HEK293 (cell line): Measurements from ENCODE around the gene SLC6A3.

ENCODE experiments used
- CTCF ChIA-PET: fragments of 350-600 bp; formaldehyde crosslinking; extraction: SDS; loops from one replicate; lab custom pipeline; 2021; ENCODE audit warnings: antibody characterized with exemption; lab: Yijun Ruan, JAX
- POLR2A ChIA-PET: fragments of 300-600 bp; formaldehyde crosslinking; extraction: SDS; loops from one replicate; lab custom pipeline; 2020; ENCODE audit warnings: antibody characterized with exemption, inconsistent platforms; lab: Yijun Ruan, JAX
- H3K27ac ChIP-seq: fragments of 200-500 bp; sonication (Bioruptor generic); 2 replicates; pipeline ENCODE4 v1.5.1; 2014; ENCODE audit warnings: low read depth, low read length, control low read depth, inconsistent platforms; ENCODE audit errors: extremely low read depth
- H3K36me3 ChIP-seq, 2 experiments: fragments of 200-500 bp in 1 of 2; sonication (Bioruptor generic) in 1 of 2; 1 replicate in 1 of 2; 2 replicates in 1 of 2; pipeline ENCODE4 v1.5.1; 2014 to 2017; ENCODE audit warnings: inconsistent platforms in 2 of 2, low read length in 2 of 2; ENCODE audit not compliant: control insufficient read depth in 2 of 2, insufficient read depth in 1 of 2
- H3K4me1 ChIP-seq: fragments of 200-500 bp; sonication (Bioruptor generic); 2 replicates; pipeline ENCODE4 v1.5.1; 2014; ENCODE audit warnings: mild to moderate bottlenecking, low read length, inconsistent platforms; ENCODE audit not compliant: control insufficient read depth, insufficient read depth
- H3K4me3 ChIP-seq: 2 replicates; pipeline ENCODE4 v1.5.1; 2011; ENCODE audit warnings: low read depth, mild to moderate bottlenecking, control low read depth, low read length, moderate library complexity
- H3K9me3 ChIP-seq: fragments of 200-500 bp; sonication (Bioruptor generic); 2 replicates; pipeline ENCODE4 v1.5.1; 2014; ENCODE audit warnings: low read depth, low read length, inconsistent platforms; ENCODE audit not compliant: control insufficient read depth, insufficient read depth
- CTCF ChIP-seq: fragments of 450-650 bp; formaldehyde crosslinking; IDR thresholded peaks from 2 replicates; pipeline ENCODE4 v1.5.1; 2016; ENCODE audit warnings: missing biosample characterization, missing genetic modification characterization
- ELK4 ChIP-seq: IDR thresholded peaks from 2 replicates; pipeline ENCODE4 v1.6.1; 2011; ENCODE audit warnings: mild to moderate bottlenecking, low read depth, low read length, borderline replicate concordance
- PRDM10 ChIP-seq: fragments of 450-650 bp; formaldehyde crosslinking; IDR thresholded peaks from 2 replicates; pipeline ENCODE4 v1.5.1; 2016; ENCODE audit warnings: missing biosample characterization, missing genetic modification characterization
- ZBTB49 ChIP-seq: fragments of 450-650 bp; formaldehyde crosslinking; IDR thresholded peaks from 2 replicates; pipeline ENCODE4 v1.5.1; 2016; ENCODE audit warnings: missing biosample characterization, missing genetic modification characterization, low read depth
- ZBTB8A ChIP-seq: fragments of 450-650 bp; formaldehyde crosslinking; IDR thresholded peaks from 2 replicates; pipeline ENCODE4 v1.5.1; 2016; ENCODE audit warnings: missing biosample characterization, missing genetic modification characterization
- ZNF155 ChIP-seq: fragments of 450-650 bp; formaldehyde crosslinking; IDR thresholded peaks from 2 replicates; pipeline ENCODE4 v1.5.1; 2016; ENCODE audit warnings: missing biosample characterization, missing genetic modification characterization
- ZNF23 ChIP-seq: fragments of 450-650 bp; formaldehyde crosslinking; IDR thresholded peaks from 2 replicates; pipeline ENCODE4 v1.5.1; 2016; ENCODE audit warnings: missing biosample characterization, missing genetic modification characterization, borderline replicate concordance
- ZNF354C ChIP-seq: fragments of 450-650 bp; formaldehyde crosslinking; IDR thresholded peaks from 2 replicates; pipeline ENCODE4 v1.5.1; 2016; ENCODE audit warnings: missing biosample characterization, missing genetic modification characterization, low read depth, borderline replicate concordance
- ZNF394 ChIP-seq: fragments of 450-650 bp; formaldehyde crosslinking; IDR thresholded peaks from 2 replicates; pipeline ENCODE4 v1.5.1; 2016; ENCODE audit warnings: missing biosample characterization, missing genetic modification characterization, mild to moderate bottlenecking, moderate library complexity, borderline replicate concordance
- ZNF548 ChIP-seq: fragments of 450-650 bp; formaldehyde crosslinking; IDR thresholded peaks from 2 replicates; pipeline ENCODE4 v1.5.1; 2016; ENCODE audit warnings: missing biosample characterization, missing genetic modification characterization
- ZNF692 ChIP-seq: fragments of 450-650 bp; formaldehyde crosslinking; IDR thresholded peaks from 2 replicates; pipeline ENCODE4 v1.5.1; 2016; ENCODE audit warnings: missing biosample characterization, missing genetic modification characterization
- TF ChIP-seq, protein P1 (sequence below): fragments of 450-650 bp; formaldehyde crosslinking; IDR thresholded peaks from 2 replicates; pipeline ENCODE4 v1.5.1; 2017; ENCODE audit warnings: missing biosample characterization, missing genetic modification characterization
- TF ChIP-seq, protein P2 (sequence below): fragments of 450-650 bp; formaldehyde crosslinking; IDR thresholded peaks from 2 replicates; pipeline ENCODE4 v1.5.1; 2016; ENCODE audit warnings: missing biosample characterization, missing genetic modification characterization, low read depth
- TF ChIP-seq, protein P3 (sequence below): fragments of 450-650 bp; formaldehyde crosslinking; IDR thresholded peaks from 2 replicates; pipeline ENCODE4 v1.5.1; 2016; ENCODE audit warnings: missing biosample characterization, missing genetic modification characterization, borderline replicate concordance

The SLC6A3 gene

GRCh38 chr5:1445313-1445688 is at the start of gene SLC6A3:
TSS of gene SLC6A3 (minus strand) at chr5:1445440. CDS start at chr5:1443197, 2,243 bp downstream.
- peaks cover 0 to 8% of the 10 kb centered on the region in 2 experiments; a peak in 1 of 3 replicates for H3K36me3 ChIP-seq
- TF ChIP-seq, protein P1, sequence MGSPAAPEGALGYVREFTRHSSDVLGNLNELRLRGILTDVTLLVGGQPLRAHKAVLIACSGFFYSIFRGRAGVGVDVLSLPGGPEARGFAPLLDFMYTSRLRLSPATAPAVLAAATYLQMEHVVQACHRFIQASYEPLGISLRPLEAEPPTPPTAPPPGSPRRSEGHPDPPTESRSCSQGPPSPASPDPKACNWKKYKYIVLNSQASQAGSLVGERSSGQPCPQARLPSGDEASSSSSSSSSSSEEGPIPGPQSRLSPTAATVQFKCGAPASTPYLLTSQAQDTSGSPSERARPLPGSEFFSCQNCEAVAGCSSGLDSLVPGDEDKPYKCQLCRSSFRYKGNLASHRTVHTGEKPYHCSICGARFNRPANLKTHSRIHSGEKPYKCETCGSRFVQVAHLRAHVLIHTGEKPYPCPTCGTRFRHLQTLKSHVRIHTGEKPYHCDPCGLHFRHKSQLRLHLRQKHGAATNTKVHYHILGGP, result no peak
- TF ChIP-seq ZNF692 (tag by site-specific recombination) (no peak), ZBTB49 (tag by site-specific recombination) (no peak), ZNF155 (tag by site-specific recombination) (no peak), PRDM10 (tag by site-specific recombination) (no peak), ZNF548 (tag by site-specific recombination) (no peak), ZNF394 (tag by site-specific recombination) (no peak), ELK4 (no peak), ZNF23 (tag by site-specific recombination) (no peak), CTCF (tag by site-specific recombination) (no peak), ZBTB8A (tag by site-specific recombination) (no peak), ZNF354C (tag by site-specific recombination) (no peak)
- TF ChIP-seq, protein P2, sequence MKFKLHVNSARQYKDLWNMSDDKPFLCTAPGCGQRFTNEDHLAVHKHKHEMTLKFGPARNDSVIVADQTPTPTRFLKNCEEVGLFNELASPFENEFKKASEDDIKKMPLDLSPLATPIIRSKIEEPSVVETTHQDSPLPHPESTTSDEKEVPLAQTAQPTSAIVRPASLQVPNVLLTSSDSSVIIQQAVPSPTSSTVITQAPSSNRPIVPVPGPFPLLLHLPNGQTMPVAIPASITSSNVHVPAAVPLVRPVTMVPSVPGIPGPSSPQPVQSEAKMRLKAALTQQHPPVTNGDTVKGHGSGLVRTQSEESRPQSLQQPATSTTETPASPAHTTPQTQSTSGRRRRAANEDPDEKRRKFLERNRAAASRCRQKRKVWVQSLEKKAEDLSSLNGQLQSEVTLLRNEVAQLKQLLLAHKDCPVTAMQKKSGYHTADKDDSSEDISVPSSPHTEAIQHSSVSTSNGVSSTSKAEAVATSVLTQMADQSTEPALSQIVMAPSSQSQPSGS, result no peak
- TF ChIP-seq, protein P3, sequence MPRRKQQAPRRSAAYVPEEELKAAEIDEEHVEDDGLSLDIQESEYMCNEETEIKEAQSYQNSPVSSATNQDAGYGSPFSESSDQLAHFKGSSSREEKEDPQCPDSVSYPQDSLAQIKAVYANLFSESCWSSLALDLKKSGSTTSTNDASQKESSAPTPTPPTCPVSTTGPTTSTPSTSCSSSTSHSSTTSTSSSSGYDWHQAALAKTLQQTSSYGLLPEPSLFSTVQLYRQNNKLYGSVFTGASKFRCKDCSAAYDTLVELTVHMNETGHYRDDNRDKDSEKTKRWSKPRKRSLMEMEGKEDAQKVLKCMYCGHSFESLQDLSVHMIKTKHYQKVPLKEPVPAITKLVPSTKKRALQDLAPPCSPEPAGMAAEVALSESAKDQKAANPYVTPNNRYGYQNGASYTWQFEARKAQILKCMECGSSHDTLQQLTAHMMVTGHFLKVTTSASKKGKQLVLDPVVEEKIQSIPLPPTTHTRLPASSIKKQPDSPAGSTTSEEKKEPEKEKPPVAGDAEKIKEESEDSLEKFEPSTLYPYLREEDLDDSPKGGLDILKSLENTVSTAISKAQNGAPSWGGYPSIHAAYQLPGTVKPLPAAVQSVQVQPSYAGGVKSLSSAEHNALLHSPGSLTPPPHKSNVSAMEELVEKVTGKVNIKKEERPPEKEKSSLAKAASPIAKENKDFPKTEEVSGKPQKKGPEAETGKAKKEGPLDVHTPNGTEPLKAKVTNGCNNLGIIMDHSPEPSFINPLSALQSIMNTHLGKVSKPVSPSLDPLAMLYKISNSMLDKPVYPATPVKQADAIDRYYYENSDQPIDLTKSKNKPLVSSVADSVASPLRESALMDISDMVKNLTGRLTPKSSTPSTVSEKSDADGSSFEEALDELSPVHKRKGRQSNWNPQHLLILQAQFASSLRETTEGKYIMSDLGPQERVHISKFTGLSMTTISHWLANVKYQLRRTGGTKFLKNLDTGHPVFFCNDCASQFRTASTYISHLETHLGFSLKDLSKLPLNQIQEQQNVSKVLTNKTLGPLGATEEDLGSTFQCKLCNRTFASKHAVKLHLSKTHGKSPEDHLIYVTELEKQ (tag by site-specific recombination), result no peak
- no peak within 1 kb of the TSS for H3K27ac ChIP-seq
- H3K9me3 ChIP-seq, result no peaks in the 10 kb centered on the region
- peak within 1 kb of the TSS; percentile 5; the same call in 1 of the 2 replicates for H3K4me3 ChIP-seq
- ChIA-PET CTCF (no interaction called here), POLR2A (no interaction called here)
- H3K4me1 ChIP-seq, result peaks cover 3% of the 10 kb centered on the region; the same call in 1 of the 2 replicates
